ENCODE results near the gene ADGRV1.
"Not testable (repeated sequence)": the region's sequence is repeated elsewhere in the genome, so short reads cannot be mapped to it uniquely, and the experiment has no call there.

Gene ADGRV1

GRCh38 chr5:91012867-91013266 lies 454.3 kb downstream of the ADGRV1 start:
- DNase-seq, result not testable (repeated sequence)

GRCh38 chr5:91016322-91016721 lies 457.7 kb downstream of the ADGRV1 start:
- DNase-seq, result no peak

GRCh38 chr5:91016954-91017700 lies 458.5 kb downstream of the ADGRV1 start:
- no peak for DNase-seq

- no peak for DNase-seq
These were observed 459.6 kb downstream of the ADGRV1 start for GRCh38 chr5:91018200-91018599.

GRCh38 chr5:91018712-91019371 lies 460.2 kb downstream of the ADGRV1 start:
- DNase-seq, result no peak

GRCh38 chr5:91020065-91020800 lies 461.6 kb downstream of the ADGRV1 start:
- no peak for DNase-seq

- no peak for DNase-seq
These were observed 463.9 kb downstream of the ADGRV1 start for GRCh38 chr5:91022518-91022917.

- DNase-seq, result no peak
These were observed 465.6 kb downstream of the ADGRV1 start for GRCh38 chr5:91024206-91024605.

- DNase-seq, result no peak
These were observed 466.1 kb downstream of the ADGRV1 start for GRCh38 chr5:91024727-91025126.

GRCh38 chr5:91025449-91025848 lies 466.9 kb downstream of the ADGRV1 start:
- DNase-seq, result no peak

GRCh38 chr5:91025956-91026355 lies 467.4 kb downstream of the ADGRV1 start:
- no peak for DNase-seq

- no peak for DNase-seq
These were observed 467.9 kb downstream of the ADGRV1 start for GRCh38 chr5:91026466-91026865.

- DNase-seq, result no peak
These were observed 469.0 kb downstream of the ADGRV1 start for GRCh38 chr5:91027405-91028139.

- DNase-seq, result no peak
These were observed 469.9 kb downstream of the ADGRV1 start for GRCh38 chr5:91028499-91028956.

- DNase-seq, result no peak
These were observed 472.2 kb downstream of the ADGRV1 start for GRCh38 chr5:91030521-91031401.

GRCh38 chr5:91031402-91031752 lies 472.8 kb downstream of the ADGRV1 start:
- DNase-seq, result no peak

- no peak for DNase-seq
These were observed 473.5 kb downstream of the ADGRV1 start for GRCh38 chr5:91032125-91032524.

- no peak for DNase-seq
These were observed 474.8 kb downstream of the ADGRV1 start for GRCh38 chr5:91033370-91033769.

- DNase-seq, result no peak
These were observed 479.7 kb downstream of the ADGRV1 start for GRCh38 chr5:91038180-91038808.

- not testable (repeated sequence) for DNase-seq
These were observed 482.5 kb downstream of the ADGRV1 start for GRCh38 chr5:91041132-91041531.

GRCh38 chr5:91042247-91042935 lies 483.8 kb downstream of the ADGRV1 start:
- no peak for DNase-seq
